Panc1 (cell line): ENCODE measurements around the gene IRF8.

Experiments
- CTCF ChIP-seq: fragments of 450-650 bp; IDR thresholded peaks from 2 replicates; pipeline ENCODE4 v1.5.1; 2017; ENCODE audit warnings: mild to moderate bottlenecking
- POLR2AphosphoS5 ChIP-seq: IDR thresholded peaks from 2 replicates; pipeline ENCODE4 v1.6.1; 2012; ENCODE audit warnings: mild to moderate bottlenecking, low read depth, low read length, moderate library complexity
- REST ChIP-seq, 2 experiments: IDR thresholded peaks; 2 replicates each; pipeline ENCODE4 v1.6.1; 2011 to 2012; ENCODE audit warnings: low read depth in 2 of 2, control low read depth in 1 of 2, low read length in 1 of 2, mild to moderate bottlenecking in 1 of 2, moderate library complexity in 1 of 2; ENCODE audit not compliant: insufficient read depth in 1 of 2

- TF ChIP-seq CTCF: no peak
- no peak for TF ChIP-seq REST (IDR thresholded peaks at IDR 0.05; ENCODE audit: insufficient read depth in 1 of 2, low read depth in 2 of 2, low read length in 1 of 2)
- no peak for TF ChIP-seq POLR2AphosphoS5
Observed at GRCh38 chr16:85871756-85872155, 27.2 kb upstream of the IRF8 start.
